GM23338 (cell line): ENCODE data around the gene FBXL17. TPM values are rescaled to one million over a fixed set of nuclear protein-coding genes. Genes with fewer than 3 reads are reported as not detected.

Experiments
- ATAC-seq: fragments of 200-7000 bp; cut with Tn5 transposase; 3 replicates; pipeline ENCODE4 v1.9.1; 2020
- DNase-seq: peaks from one replicate; pipeline ENCODE4 v3.0.0-alpha.2; 2015; ENCODE audit warnings: low spot score
- H2AFZ ChIP-seq: fragments of 200-600 bp; sonication (generic); 2 replicates; pipeline ENCODE4 v1.8.0; 2016; ENCODE audit warnings: antibody characterized with exemption, mild to moderate bottlenecking, moderate library complexity
- H3F3A ChIP-seq: fragments of 200-600 bp; sonication (generic); replicated peaks from 2 replicates; pipeline ENCODE4 v1.8.0; 2017; ENCODE audit warnings: antibody characterized with exemption, mixed run types, low read depth
- H3K27ac ChIP-seq: fragments of 200-600 bp; sonication (generic); 2 replicates; pipeline ENCODE4 v1.6.1; 2016; ENCODE audit warnings: low read depth
- H3K27me3 ChIP-seq: fragments of 200-600 bp; sonication (generic); 2 replicates; pipeline ENCODE4 v1.8.0; 2016; ENCODE audit warnings: mild to moderate bottlenecking, mixed run types, moderate library complexity; ENCODE audit not compliant: insufficient read depth
- H3K36me3 ChIP-seq: fragments of 200-600 bp; sonication (generic); 2 replicates; pipeline ENCODE4 v1.8.0; 2016; ENCODE audit warnings: mild to moderate bottlenecking; ENCODE audit not compliant: insufficient read depth
- H3K4me1 ChIP-seq: fragments of 200-600 bp; sonication (generic); 2 replicates; pipeline ENCODE4 v1.8.0; 2016; ENCODE audit warnings: mild to moderate bottlenecking, moderate library complexity; ENCODE audit not compliant: insufficient read depth
- H3K4me2 ChIP-seq: fragments of 200-600 bp; sonication (generic); 2 replicates; pipeline ENCODE4 v1.7.1; 2017; ENCODE audit warnings: mixed run types
- H3K4me3 ChIP-seq: fragments of 200-600 bp; sonication (generic); 2 replicates; pipeline ENCODE4 v1.6.1; 2016; ENCODE audit warnings: mixed run types
- H3K79me2 ChIP-seq: fragments of 200-600 bp; sonication (generic); replicated peaks from 2 replicates; pipeline ENCODE4 v1.8.0; 2017; ENCODE audit warnings: mild to moderate bottlenecking; ENCODE audit not compliant: insufficient read depth
- H3K9me2 ChIP-seq: fragments of 200-600 bp; sonication (generic); 2 replicates; pipeline ENCODE4 v1.8.0; 2017; ENCODE audit not compliant: insufficient read depth
- H4K20me1 ChIP-seq: fragments of 200-600 bp; sonication (generic); replicated peaks from 2 replicates; pipeline ENCODE4 v1.8.0; 2017; ENCODE audit warnings: mild to moderate bottlenecking; ENCODE audit not compliant: insufficient read depth
- H3K27ac Mint-ChIP-seq: 2 replicates; pipeline ENCODE4 v1.8.0; 2020; ENCODE audit warnings: inconsistent platforms, mild to moderate bottlenecking, moderate library complexity, mixed read lengths
- H3K27me3 Mint-ChIP-seq: 3 replicates; pipeline ENCODE4 v1.8.0; 2022; ENCODE audit warnings: low read depth, mild to moderate bottlenecking, moderate library complexity, mixed read lengths, inconsistent platforms; ENCODE audit not compliant: insufficient read depth, poor library complexity
- H3K36me3 Mint-ChIP-seq: 3 replicates; pipeline ENCODE4 v1.8.0; 2021; ENCODE audit warnings: low read depth, mild to moderate bottlenecking, inconsistent platforms, moderate library complexity, mixed read lengths
- H3K4me1 Mint-ChIP-seq: 3 replicates; pipeline ENCODE4 v1.8.0; 2020; ENCODE audit warnings: mild to moderate bottlenecking, inconsistent platforms, mixed read lengths
- H3K4me3 Mint-ChIP-seq: 3 replicates; pipeline ENCODE4 v1.8.0; 2021; ENCODE audit warnings: moderate library complexity, mild to moderate bottlenecking, inconsistent platforms, mixed read lengths
- H3K9me3 Mint-ChIP-seq: 3 replicates; pipeline ENCODE4 v1.8.0; 2020; ENCODE audit warnings: moderate library complexity, mild to moderate bottlenecking, inconsistent platforms, mixed read lengths
- CREB1 ChIP-seq: fragments of 250-450 bp; sonication (Bioruptor Pico); IDR thresholded peaks from 2 replicates; pipeline ENCODE4 v1.5.0; 2020; ENCODE audit warnings: low read depth, mild to moderate bottlenecking, moderate library complexity
- EZH2 ChIP-seq: fragments of 200-600 bp; sonication (generic); IDR thresholded peaks from one replicate; pipeline ENCODE4 v1.8.0; 2017; ENCODE audit warnings: antibody characterized with exemption, mild to moderate bottlenecking, low read depth; ENCODE audit not compliant: unreplicated experiment
- REST ChIP-seq: IDR thresholded peaks from one replicate; pipeline ENCODE4 v1.6.1; 2018; ENCODE audit warnings: antibody characterized with exemption; ENCODE audit not compliant: unreplicated experiment
- STAT1 ChIP-seq: IDR thresholded peaks from one replicate; pipeline ENCODE4 v1.6.1; 2016; ENCODE audit warnings: antibody characterized with exemption; ENCODE audit not compliant: unreplicated experiment
- ZNF114 ChIP-seq: fragments of 250-450 bp; sonication (Bioruptor Pico); IDR thresholded peaks from 2 replicates; pipeline ENCODE4 v1.5.0; 2020; ENCODE audit warnings: mild to moderate bottlenecking, moderate library complexity
- ZNF331 ChIP-seq: fragments of 250-450 bp; sonication (Bioruptor Pico); IDR thresholded peaks from 2 replicates; pipeline ENCODE4 v1.5.0; 2020; ENCODE audit warnings: low read depth, mild to moderate bottlenecking, moderate library complexity
- ZNF462 ChIP-seq: fragments of 250-450 bp; sonication (Bioruptor Pico); IDR thresholded peaks from 2 replicates; pipeline ENCODE4 v1.5.0; 2020; ENCODE audit warnings: mild to moderate bottlenecking, moderate library complexity
- polyA plus RNA-seq: library from polyadenylated mRNA; unstranded; fragments of >200 nt; fragmentation: Nextera tagmentation; extraction: Ambion mirVana; gene quantifications from 2 replicates; pipeline ENCODE4 v1.2.1, GENCODE V29; 2016
- total RNA-seq: library from RNA; depleted of rRNA; stranded (reverse); fragments of >200 nt; shearing (Covaris generic); gene quantifications from 2 replicates; pipeline ENCODE4 v1.2.3, GENCODE V29; 2014
- TF ChIP-seq, protein P1 (sequence below), 2 experiments: fragments of 200-600 bp in 1 of 2; sonication (generic) in 1 of 2; conservative IDR thresholded peaks; 2 replicates each; pipeline versions ENCODE4 v1.5.1 to v1.6.1; 2016 to 2017; ENCODE audit warnings: antibody characterized with exemption in 2 of 2, low read depth in 2 of 2, mild to moderate bottlenecking in 2 of 2, moderate library complexity in 1 of 2

FBXL17 gene
- total and polyA plus RNA-seq, 2 experiments from 2014 or later, result 2.0 to 2.7 TPM

- TF ChIP-seq REST, result no peak
- no peak for TF ChIP-seq EZH2
- no peak for TF ChIP-seq STAT1
- TF ChIP-seq ZNF114, result no peak
- no peak for TF ChIP-seq CREB1 (CRISPR knock-in tag)
- no peak for TF ChIP-seq ZNF331 (CRISPR knock-in tag)
- TF ChIP-seq, protein P1, sequence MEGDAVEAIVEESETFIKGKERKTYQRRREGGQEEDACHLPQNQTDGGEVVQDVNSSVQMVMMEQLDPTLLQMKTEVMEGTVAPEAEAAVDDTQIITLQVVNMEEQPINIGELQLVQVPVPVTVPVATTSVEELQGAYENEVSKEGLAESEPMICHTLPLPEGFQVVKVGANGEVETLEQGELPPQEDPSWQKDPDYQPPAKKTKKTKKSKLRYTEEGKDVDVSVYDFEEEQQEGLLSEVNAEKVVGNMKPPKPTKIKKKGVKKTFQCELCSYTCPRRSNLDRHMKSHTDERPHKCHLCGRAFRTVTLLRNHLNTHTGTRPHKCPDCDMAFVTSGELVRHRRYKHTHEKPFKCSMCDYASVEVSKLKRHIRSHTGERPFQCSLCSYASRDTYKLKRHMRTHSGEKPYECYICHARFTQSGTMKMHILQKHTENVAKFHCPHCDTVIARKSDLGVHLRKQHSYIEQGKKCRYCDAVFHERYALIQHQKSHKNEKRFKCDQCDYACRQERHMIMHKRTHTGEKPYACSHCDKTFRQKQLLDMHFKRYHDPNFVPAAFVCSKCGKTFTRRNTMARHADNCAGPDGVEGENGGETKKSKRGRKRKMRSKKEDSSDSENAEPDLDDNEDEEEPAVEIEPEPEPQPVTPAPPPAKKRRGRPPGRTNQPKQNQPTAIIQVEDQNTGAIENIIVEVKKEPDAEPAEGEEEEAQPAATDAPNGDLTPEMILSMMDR (conservative IDR thresholded peaks at IDR 0.05; ENCODE audit: low read depth in 2 of 2), result no peak
Observed at GRCh38 chr5:108266242-108266641, 115.7 kb downstream of the FBXL17 start (continued).

- H3K79me2 ChIP-seq, result no peaks in the 10 kb centered on the region
- H3K4me1 ChIP-seq, result no peaks in the 10 kb centered on the region
- H3K4me3 ChIP-seq, result no peak overlapping the region
- H3K36me3 Mint-ChIP-seq, result no peaks in the 10 kb centered on the region
- ATAC-seq, result no peak
- H3K27ac ChIP-seq, result no peak overlapping the region
- no peak overlapping the region for H3K27ac Mint-ChIP-seq
- H3K9me3 Mint-ChIP-seq, result no peaks in the 10 kb centered on the region
- no peak overlapping the region for H2AFZ ChIP-seq
- H3K4me3 Mint-ChIP-seq, result no peak overlapping the region
- H3K27me3 Mint-ChIP-seq, result no peaks in the 10 kb centered on the region
- H3K9me2 ChIP-seq, result no peaks in the 10 kb centered on the region
- H3K27me3 ChIP-seq, result no peaks in the 10 kb centered on the region
- H3K36me3 ChIP-seq, result no peaks in the 10 kb centered on the region
- no peaks in the 10 kb centered on the region for H4K20me1 ChIP-seq
- peaks cover 8% of the 10 kb centered on the region; the same call in 2 of the 3 replicates for H3K4me1 Mint-ChIP-seq
- no peak overlapping the region for H3K4me2 ChIP-seq
- H3F3A ChIP-seq, result no peaks in the 10 kb centered on the region
- DNase-seq, result no peak
- TF ChIP-seq ZNF462 (CRISPR knock-in tag), result no peak
- TF ChIP-seq REST, result no peak
Observed at GRCh38 chr5:108264533-108264932, 117.4 kb downstream of the FBXL17 start.
